GM13976 (cell line): Measurements from ENCODE around the gene LAMB1.

Source experiments
- DNase-seq: peaks from one replicate; pipeline ENCODE4 v3.0.0; 2012; ENCODE audit warnings: low spot score
- CTCF ChIP-seq: IDR thresholded peaks from 2 replicates; pipeline ENCODE4 v1.5.1; 2012; ENCODE audit warnings: borderline replicate concordance, mild to moderate bottlenecking; ENCODE audit not compliant: insufficient read depth; ENCODE audit errors: extremely low read depth, missing control alignments, control extremely low read depth
- in situ Hi-C: fragments of 300-500 bp; cut with MboI; formaldehyde crosslinking; loops from one replicate; pipeline ENCODE4 v1.12.0; 2022; ENCODE audit warnings: low sequenced_read_pairs, mixed read lengths, inconsistent platforms; ENCODE audit not compliant: unreplicated experiment

LAMB1 gene

GRCh38 chr7:108026116-108026515 is 23.2 kb upstream of the LAMB1 start:
- no peak for DNase-seq
- no peak for TF ChIP-seq CTCF
- in situ Hi-C loops, result no loop called here

- in situ Hi-C loops, result no loop called here
- DNase-seq, result no peak
- TF ChIP-seq CTCF, result no peak
These were observed 21.6 kb upstream of the LAMB1 start for GRCh38 chr7:108024538-108024937.

GRCh38 chr7:108020585-108020984 is 17.6 kb upstream of the LAMB1 start:
- DNase-seq, result no peak

GRCh38 chr7:108018668-108019067 is 15.7 kb upstream of the LAMB1 start:
- in situ Hi-C loops, result no loop called here
- no peak for TF ChIP-seq CTCF
- no peak for DNase-seq

More at GRCh38 chr7:108020585-108020984, 17.6 kb upstream of the LAMB1 start:
- TF ChIP-seq CTCF, result no peak
- in situ Hi-C loops, result no loop called here

- in situ Hi-C loops, result no loop called here
- DNase-seq, result no peak
- no peak for TF ChIP-seq CTCF
These were observed 14.8 kb upstream of the LAMB1 start for GRCh38 chr7:108017776-108018151.

- in situ Hi-C loops, result no loop called here
- no peak for TF ChIP-seq CTCF
- no peak for DNase-seq
These were observed 14.1 kb upstream of the LAMB1 start for GRCh38 chr7:108016841-108017775.
